GM21786 (cell line): ENCODE measurements around the gene ZG16.
A peak's percentile ranks its signal among the peaks of the same experiment; 100 is the strongest.
"Not testable (repeated sequence)": the region's sequence is repeated elsewhere in the genome, so short reads cannot be mapped to it uniquely, and the experiment has no call there.

Source experiments
- ATAC-seq: cut with Tn5 transposase; IDR thresholded peaks from one replicate; pipeline ENCODE4 v1.9.1; 2021; ENCODE audit not compliant: unreplicated experiment

Gene ZG16

GRCh38 chr16:29777576-29778350, at the start of gene ZG16:
ZG16 (plus strand) TSS chr16:29778256; CDS start chr16:29779267, 1,011 bp downstream.
- ATAC-seq: no peak

- ATAC-seq: no peak
Measured at GRCh38 chr16:29729116-29729521, 48.9 kb upstream of the ZG16 start.

- ATAC-seq: no peak
Measured at GRCh38 chr16:29730649-29731048, 47.4 kb upstream of the ZG16 start.

GRCh38 chr16:29731768-29732601, 46.1 kb upstream of the ZG16 start:
- not testable (repeated sequence) for ATAC-seq

- no peak for ATAC-seq
Measured at GRCh38 chr16:29734786-29735185, 43.3 kb upstream of the ZG16 start.

GRCh38 chr16:29736112-29736511, 41.9 kb upstream of the ZG16 start:
- ATAC-seq: no peak

- ATAC-seq: no peak
Measured at GRCh38 chr16:29736764-29737163, 41.3 kb upstream of the ZG16 start.

GRCh38 chr16:29737713-29738112, 40.3 kb upstream of the ZG16 start:
- ATAC-seq: no peak

GRCh38 chr16:29738514-29738913, 39.5 kb upstream of the ZG16 start:
- ATAC-seq: no peak

- ATAC-seq: not testable (repeated sequence)
Measured at GRCh38 chr16:29739927-29740629, 38.0 kb upstream of the ZG16 start.

- not testable (repeated sequence) for ATAC-seq
Measured at GRCh38 chr16:29740630-29741015, 37.4 kb upstream of the ZG16 start.

GRCh38 chr16:29742683-29743275, 35.3 kb upstream of the ZG16 start:
- ATAC-seq: no peak

- ATAC-seq: no peak
Measured at GRCh38 chr16:29743475-29743826, 34.6 kb upstream of the ZG16 start.

- ATAC-seq: no peak
Measured at GRCh38 chr16:29743827-29744531, 34.1 kb upstream of the ZG16 start.

- no peak for ATAC-seq
Measured at GRCh38 chr16:29744541-29745101, 33.4 kb upstream of the ZG16 start.

- peak; percentile 36 for ATAC-seq
Measured at GRCh38 chr16:29745121-29745852, 32.8 kb upstream of the ZG16 start.

- peak; percentile 84 for ATAC-seq
Measured at GRCh38 chr16:29745853-29746345, 32.2 kb upstream of the ZG16 start, which contains the start of gene C16orf54. C16orf54 (minus strand) TSS chr16:29745990; CDS start chr16:29744951, 1,039 bp downstream.

- ATAC-seq: not testable (repeated sequence)
Measured at GRCh38 chr16:29746518-29746917, 31.5 kb upstream of the ZG16 start.
